D721Med (cell line): ENCODE data around the gene GATA2.

Source experiments
- DNase-seq: peaks from one replicate; pipeline ENCODE4 v3.0.0; 2011; ENCODE audit warnings: low spot score; ENCODE audit not compliant: insufficient read length
- FAIRE-seq: peaks from 2 replicates; lab custom pipeline; 2011; peaks lifted over from hg19 to GRCh38; lab: Jason Lieb, UNC
- CTCF ChIP-seq: IDR thresholded peaks from 2 replicates; pipeline ENCODE4 v1.5.1; 2012; ENCODE audit warnings: mild to moderate bottlenecking, control low read depth; ENCODE audit not compliant: insufficient read depth; ENCODE audit errors: missing control alignments

The GATA2 gene

GRCh38 chr3:128455786-128456748 lies 36.9 kb downstream of the GATA2 start:
- DNase-seq, result no peak
- no peak for FAIRE-seq

GRCh38 chr3:128455116-128455515 lies 37.9 kb downstream of the GATA2 start:
- no peak for FAIRE-seq
- TF ChIP-seq CTCF, result no peak
- no peak for DNase-seq

More at GRCh38 chr3:128455786-128456748, 36.9 kb downstream of the GATA2 start:
- TF ChIP-seq CTCF, result no peak

- no peak for FAIRE-seq
- DNase-seq, result no peak
- no peak for TF ChIP-seq CTCF
Measured at GRCh38 chr3:128454310-128454618, 38.7 kb downstream of the GATA2 start.

- no peak for FAIRE-seq
- DNase-seq, result no peak
- no peak for TF ChIP-seq CTCF
Measured at GRCh38 chr3:128453501-128454309, 39.3 kb downstream of the GATA2 start.

GRCh38 chr3:128452678-128453275 lies 40.2 kb downstream of the GATA2 start:
- TF ChIP-seq CTCF, result no peak
- DNase-seq, result no peak
- FAIRE-seq, result no peak

GRCh38 chr3:128452120-128452519 lies 40.9 kb downstream of the GATA2 start:
- TF ChIP-seq CTCF, result no peak
- DNase-seq (no peak), FAIRE-seq (no peak)
